OCI-LY7 (cell line): Measurements from ENCODE around the gene SCAND1. TPM values are rescaled to one million over a fixed set of nuclear protein-coding genes. Genes with fewer than 3 reads are reported as not detected.

Experiments used
- BruUV-seq: library from RNA; stranded (reverse); fragments of 400-500 nt; replicated peaks from 2 replicates; lab custom pipeline; 2021; lab: Mats Ljungman, UMichigan
- CTCF ChIA-PET: fragments of 300-600 bp; sonication (Branson Sonifier 250); formaldehyde crosslinking; loops from one replicate; lab custom pipeline; 2022; ENCODE audit warnings: antibody characterized with exemption; ENCODE audit not compliant: unreplicated experiment; lab: Charles Lee
- POLR2A ChIA-PET: fragments of 300-600 bp; sonication (Branson Sonifier 250); formaldehyde crosslinking; loops from one replicate; lab custom pipeline; 2022; ENCODE audit warnings: antibody characterized with exemption; lab: Charles Lee
- DNase-seq: peaks from one replicate; pipeline ENCODE4 v3.0.0-alpha.2; 2015; ENCODE audit warnings: low spot score
- H2AFZ ChIP-seq: fragments of 200-600 bp; sonication (generic), shearing (Covaris generic); 2 replicates; pipeline ENCODE4 v1.6.1; 2014; ENCODE audit warnings: mild to moderate bottlenecking, antibody characterized with exemption, low read length, moderate library complexity
- H3K27ac ChIP-seq: fragments of 200-600 bp; sonication (generic); 2 replicates; pipeline ENCODE4 v1.5.1; 2014; ENCODE audit warnings: mixed run types, low read depth, mild to moderate bottlenecking, moderate library complexity, low read length, inconsistent platforms; ENCODE audit not compliant: poor library complexity, severe bottlenecking
- H3K36me3 ChIP-seq: fragments of 200-600 bp; sonication (generic); 2 replicates; pipeline ENCODE4 v1.6.1; 2014; ENCODE audit warnings: mild to moderate bottlenecking, antibody characterized with exemption, low read length, moderate library complexity, mixed read lengths; ENCODE audit not compliant: insufficient read depth
- H3K4me1 ChIP-seq: fragments of 200-600 bp; sonication (generic); 2 replicates; pipeline ENCODE4 v1.5.1; 2014; ENCODE audit warnings: mild to moderate bottlenecking, low read length; ENCODE audit not compliant: insufficient read depth, poor library complexity, severe bottlenecking
- H3K4me2 ChIP-seq: fragments of 200-600 bp; sonication (generic); 2 replicates; pipeline ENCODE4 v1.6.1; 2014; ENCODE audit warnings: mild to moderate bottlenecking, low read length
- H3K4me3 ChIP-seq: fragments of 200-600 bp; sonication (generic); 2 replicates; pipeline ENCODE4 v1.5.1; 2014; ENCODE audit warnings: mild to moderate bottlenecking, low read depth, low read length; ENCODE audit not compliant: poor library complexity, severe bottlenecking
- H3K79me2 ChIP-seq: fragments of 200-600 bp; sonication (generic); 2 replicates; pipeline ENCODE4 v1.6.1; 2016; ENCODE audit warnings: low read depth, mild to moderate bottlenecking, low read length, moderate library complexity, mixed read lengths; ENCODE audit not compliant: insufficient read depth
- H3K9me2 ChIP-seq: fragments of 200-600 bp; sonication (generic); 2 replicates; pipeline ENCODE4 v1.6.1; 2016; ENCODE audit warnings: mild to moderate bottlenecking, low read length, mixed read lengths; ENCODE audit not compliant: insufficient read depth
- H3K9me3 ChIP-seq: fragments of 200-600 bp; sonication (generic); 2 replicates; pipeline ENCODE4 v1.6.1; 2014; ENCODE audit warnings: mild to moderate bottlenecking, mixed run types, low read length, mixed read lengths
- H4K20me1 ChIP-seq: fragments of 200-600 bp; sonication (generic); 2 replicates; pipeline ENCODE4 v1.6.1; 2014; ENCODE audit warnings: mild to moderate bottlenecking, antibody characterized with exemption, low read length, moderate library complexity, mixed read lengths; ENCODE audit not compliant: insufficient read depth
- EZH2phosphoT487 ChIP-seq: fragments of 200-600 bp; sonication (generic); IDR thresholded peaks from 2 replicates; pipeline ENCODE4 v1.6.1; 2018; ENCODE audit warnings: low read depth, borderline replicate concordance, mild to moderate bottlenecking, mixed run types, antibody characterized with exemption, low read length, moderate library complexity, mixed read lengths
- intact Hi-C: fragments of 100-400 bp; cut with micrococcal nuclease; formaldehyde crosslinking; loops from one replicate; pipeline ENCODE4 v1.10.0; 2022; ENCODE audit not compliant: unreplicated experiment
- total RNA-seq, 2 experiments: library from RNA; depleted of rRNA in 1 of 2; stranded (reverse); fragments of >200 nt in 1 of 2; shearing (Covaris generic) in 1 of 2; gene quantifications; 2 replicates each; pipeline ENCODE4 v1.2.3, GENCODE V29; 2014 to 2022
- TF ChIP-seq, protein P1 (sequence below): fragments of 200-600 bp; sonication (generic); conservative IDR thresholded peaks from 2 replicates; pipeline ENCODE4 v1.5.1; 2014; ENCODE audit warnings: mild to moderate bottlenecking, antibody characterized with exemption, low read length, moderate library complexity, mixed read lengths

The SCAND1 gene
- total RNA-seq, 2 experiments from 2014 or later, result 75.6 to 97.6 TPM

DNA sequence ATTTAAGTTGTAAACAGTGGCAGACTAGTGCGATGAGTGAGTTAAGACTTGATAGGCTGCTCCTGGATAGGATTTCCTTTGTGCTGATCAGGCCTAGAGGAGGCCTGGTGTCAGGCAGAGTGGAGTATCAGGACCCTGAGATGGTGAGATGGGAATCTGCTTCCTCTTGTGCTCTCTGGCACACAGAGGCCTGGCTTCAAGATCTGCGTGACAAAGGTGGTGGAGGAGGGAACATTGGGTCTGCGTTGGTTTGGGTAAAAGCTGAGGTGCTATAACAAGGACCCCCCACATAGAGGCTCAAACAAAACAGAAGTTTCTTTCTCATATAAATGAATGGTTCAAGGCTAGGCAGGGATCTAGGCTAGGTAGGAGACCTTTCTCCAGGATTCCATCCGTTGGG, 20.3 kb downstream of the SCAND1 start:
- no peaks in the 10 kb centered on the region for H3K9me2 ChIP-seq
- no peak overlapping the region for H3K4me2 ChIP-seq
- no peak overlapping the region for H3K27ac ChIP-seq
- no peaks in the 10 kb centered on the region for H3K4me1 ChIP-seq
- intact Hi-C loops, result no loop called here
- no TSS peak for BruUV-seq
- no peak overlapping the region for H2AFZ ChIP-seq
- no peaks in the 10 kb centered on the region for H3K9me3 ChIP-seq
- DNase-seq, result no peak
- peaks cover 53% of the 10 kb centered on the region for H3K36me3 ChIP-seq
- no peaks in the 10 kb centered on the region for H4K20me1 ChIP-seq
- H3K4me3 ChIP-seq, result no peak overlapping the region
- CTCF ChIA-PET, result no interaction called here
- no peak for TF ChIP-seq EZH2phosphoT487
- TF ChIP-seq, protein P1, sequence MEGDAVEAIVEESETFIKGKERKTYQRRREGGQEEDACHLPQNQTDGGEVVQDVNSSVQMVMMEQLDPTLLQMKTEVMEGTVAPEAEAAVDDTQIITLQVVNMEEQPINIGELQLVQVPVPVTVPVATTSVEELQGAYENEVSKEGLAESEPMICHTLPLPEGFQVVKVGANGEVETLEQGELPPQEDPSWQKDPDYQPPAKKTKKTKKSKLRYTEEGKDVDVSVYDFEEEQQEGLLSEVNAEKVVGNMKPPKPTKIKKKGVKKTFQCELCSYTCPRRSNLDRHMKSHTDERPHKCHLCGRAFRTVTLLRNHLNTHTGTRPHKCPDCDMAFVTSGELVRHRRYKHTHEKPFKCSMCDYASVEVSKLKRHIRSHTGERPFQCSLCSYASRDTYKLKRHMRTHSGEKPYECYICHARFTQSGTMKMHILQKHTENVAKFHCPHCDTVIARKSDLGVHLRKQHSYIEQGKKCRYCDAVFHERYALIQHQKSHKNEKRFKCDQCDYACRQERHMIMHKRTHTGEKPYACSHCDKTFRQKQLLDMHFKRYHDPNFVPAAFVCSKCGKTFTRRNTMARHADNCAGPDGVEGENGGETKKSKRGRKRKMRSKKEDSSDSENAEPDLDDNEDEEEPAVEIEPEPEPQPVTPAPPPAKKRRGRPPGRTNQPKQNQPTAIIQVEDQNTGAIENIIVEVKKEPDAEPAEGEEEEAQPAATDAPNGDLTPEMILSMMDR, result no peak
- POLR2A ChIA-PET, result interaction anchor here (0.7 kb wide), 1 partner anchor 21 kb away, joined by 3 read pairs; no protein-coding TSS in a partner anchor
- no peaks in the 10 kb centered on the region for H3K79me2 ChIP-seq

DNA sequence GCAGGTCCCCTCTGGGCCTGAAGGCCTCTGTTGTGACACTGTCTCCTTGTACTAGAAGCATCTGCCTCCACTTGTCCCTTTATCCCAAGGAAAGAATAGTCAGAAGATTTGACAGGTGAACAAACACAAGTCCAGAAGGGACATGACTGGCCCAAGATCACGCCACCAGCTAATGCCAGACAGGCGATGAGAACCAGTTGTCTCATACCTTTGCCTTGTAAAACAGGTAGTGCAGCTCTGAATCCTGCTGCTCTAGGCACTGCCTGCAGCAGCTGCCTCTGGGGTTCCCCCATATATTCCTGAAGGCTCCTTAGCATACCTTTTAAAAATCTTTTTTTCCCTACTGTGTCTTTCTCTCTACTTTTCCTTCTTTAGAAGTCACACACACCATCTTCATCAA, 25.0 kb downstream of the SCAND1 start:
- DNase-seq, result no peak
- no peak overlapping the region for H3K4me2 ChIP-seq
- H3K27ac ChIP-seq, result no peak overlapping the region
- ChIA-PET POLR2A (no interaction called here), CTCF (no interaction called here)
- no peaks in the 10 kb centered on the region for H3K79me2 ChIP-seq
- no TSS peak for BruUV-seq
- intact Hi-C loops, result no loop called here
- no peaks in the 10 kb centered on the region for H3K9me3 ChIP-seq
- no peaks in the 10 kb centered on the region for H3K9me2 ChIP-seq
- H3K36me3 ChIP-seq, result peaks cover 57% of the 10 kb centered on the region
- TF ChIP-seq, protein P1, result no peak
- TF ChIP-seq EZH2phosphoT487, result no peak
- H3K4me3 ChIP-seq, result no peak overlapping the region
- no peaks in the 10 kb centered on the region for H3K4me1 ChIP-seq
- no peak overlapping the region for H2AFZ ChIP-seq
- no peaks in the 10 kb centered on the region for H4K20me1 ChIP-seq

GRCh38 chr20:35920523-35920922, 33.8 kb downstream of the SCAND1 start:
- Histone ChIP-seq H2AFZ (no peak overlapping the region), H3K4me3 (no peak overlapping the region), H3K9me2 (no peaks in the 10 kb centered on the region), H3K79me2 (no peaks in the 10 kb centered on the region), H3K9me3 (no peaks in the 10 kb centered on the region), H3K36me3 (peaks cover 48% of the 10 kb centered on the region), H4K20me1 (no peaks in the 10 kb centered on the region), H3K4me2 (no peak overlapping the region), H3K27ac (no peak overlapping the region), H3K4me1 (no peaks in the 10 kb centered on the region)
- TF ChIP-seq, protein P1, result no peak
- TF ChIP-seq EZH2phosphoT487, result no peak
- intact Hi-C loops, result no loop called here
- TSS peak; percentile 18 for BruUV-seq
- ChIA-PET CTCF (no interaction called here), POLR2A (no interaction called here)
- no peak for DNase-seq
